Ureter (tissue), 1 donor: Measurements from ENCODE around the gene WDR7. TPM values are rescaled to one million over a fixed set of nuclear protein-coding genes. Genes with fewer than 3 reads are reported as not detected.

Experiments used
- DNase-seq: peaks from one replicate; pipeline ENCODE4 v3.0.0-alpha.2; 2020; ENCODE audit warnings: low spot score
- total RNA-seq: library from RNA; stranded (reverse); gene quantifications from one replicate; pipeline ENCODE4 v1.2.4, GENCODE V29; 2023
- donor health status: DM: yes; HTN: yes; CAD: no.

Gene WDR7
- total RNA-seq, 1 donor from 2014 or later = 49.2 TPM

DNA sequence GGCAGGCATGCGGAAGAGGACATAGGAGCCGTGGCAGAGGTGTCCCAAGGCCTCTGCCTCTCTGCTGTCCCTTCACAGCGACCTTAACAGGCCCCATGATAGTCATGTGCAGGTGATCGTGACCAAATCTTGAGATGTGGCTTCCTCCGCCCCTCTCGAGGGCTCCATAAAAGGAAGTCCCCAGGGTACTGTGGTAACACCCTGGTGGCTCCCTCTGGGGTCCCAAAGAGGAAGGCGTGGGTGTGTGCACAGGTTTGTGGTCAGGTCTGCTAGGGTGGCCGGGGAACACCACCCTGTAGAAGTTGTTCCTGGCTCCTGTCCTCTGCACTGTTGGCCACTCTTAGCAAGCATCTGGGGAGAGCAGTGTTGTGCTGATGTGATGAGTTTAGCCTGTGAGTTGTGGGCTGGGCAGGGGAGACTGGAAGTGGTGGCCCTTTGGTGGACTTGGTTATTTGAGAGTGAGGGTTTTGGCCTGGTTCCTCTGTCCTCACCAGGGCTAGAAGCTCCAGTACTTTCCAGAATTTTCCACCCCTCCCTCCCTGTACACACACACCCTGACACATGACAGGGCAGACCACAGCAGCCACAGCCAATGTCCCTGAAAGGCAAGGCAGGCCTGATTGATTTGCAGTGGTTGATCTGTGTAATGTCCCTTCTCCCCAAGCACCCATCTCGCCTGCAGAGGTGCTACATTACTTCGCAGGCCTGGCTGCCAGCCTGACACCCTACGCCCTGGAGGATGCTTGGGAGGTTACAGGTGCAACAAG lies 426.8 kb downstream of the WDR7 start:
- no peak for DNase-seq

DNA sequence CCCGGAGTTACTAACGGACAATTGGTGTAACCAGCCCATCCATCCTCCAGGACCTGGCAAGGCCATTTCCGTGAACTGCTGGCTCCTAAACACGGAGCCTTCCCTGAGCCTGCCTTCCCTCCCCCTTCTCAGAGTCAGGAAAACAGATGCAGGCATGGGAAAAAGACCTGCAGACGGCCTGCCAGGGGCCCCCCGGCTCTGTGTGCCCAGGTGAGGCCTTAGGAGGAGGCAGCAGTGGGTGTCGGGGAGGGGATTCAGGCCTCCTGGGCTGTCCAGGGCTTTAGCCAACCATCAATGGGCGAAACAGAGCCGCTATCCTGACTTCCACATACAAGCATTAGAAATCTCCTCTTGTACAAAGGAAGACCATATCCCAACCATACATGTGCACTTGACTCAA lies 427.5 kb downstream of the WDR7 start:
- no peak for DNase-seq

DNA sequence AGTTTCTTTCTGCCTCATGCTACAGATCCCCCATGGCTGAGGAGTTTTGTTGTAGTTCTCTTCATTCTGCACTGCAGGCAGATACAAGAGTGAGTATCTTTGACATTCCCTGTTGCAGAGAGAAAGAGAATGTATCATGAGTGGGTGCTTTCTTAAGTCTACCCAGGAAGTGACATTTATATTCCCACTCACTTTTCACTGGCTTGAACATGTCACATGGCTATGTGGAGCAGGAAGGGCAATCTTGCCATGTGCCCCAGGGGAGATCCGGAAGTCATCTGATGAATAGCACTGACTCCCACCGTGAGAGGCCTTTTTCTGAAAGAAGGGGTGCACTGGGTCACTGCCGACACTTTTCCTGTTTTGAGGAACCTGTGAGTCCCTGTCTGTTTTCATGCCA lies 429.3 kb downstream of the WDR7 start:
- no peak for DNase-seq

DNA sequence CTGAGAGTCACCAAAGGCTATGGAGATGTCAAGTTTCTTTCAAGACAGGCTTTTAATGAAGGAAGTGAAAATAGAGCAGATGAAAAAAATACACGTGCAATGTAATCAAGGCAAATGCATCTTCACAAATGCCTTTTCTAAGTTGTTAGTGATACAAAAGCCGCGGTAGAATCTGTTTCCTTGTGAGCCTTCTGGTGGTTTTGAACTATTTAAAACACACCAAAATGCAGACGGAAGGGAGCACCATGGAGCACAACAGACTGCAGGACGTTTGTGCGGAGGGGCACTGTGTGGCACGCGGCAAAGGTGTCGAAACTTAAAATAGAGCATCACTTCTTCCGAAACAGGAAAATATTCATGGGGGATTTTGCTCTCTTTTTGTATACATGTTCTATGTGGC lies 430.7 kb downstream of the WDR7 start:
- no peak for DNase-seq

DNA sequence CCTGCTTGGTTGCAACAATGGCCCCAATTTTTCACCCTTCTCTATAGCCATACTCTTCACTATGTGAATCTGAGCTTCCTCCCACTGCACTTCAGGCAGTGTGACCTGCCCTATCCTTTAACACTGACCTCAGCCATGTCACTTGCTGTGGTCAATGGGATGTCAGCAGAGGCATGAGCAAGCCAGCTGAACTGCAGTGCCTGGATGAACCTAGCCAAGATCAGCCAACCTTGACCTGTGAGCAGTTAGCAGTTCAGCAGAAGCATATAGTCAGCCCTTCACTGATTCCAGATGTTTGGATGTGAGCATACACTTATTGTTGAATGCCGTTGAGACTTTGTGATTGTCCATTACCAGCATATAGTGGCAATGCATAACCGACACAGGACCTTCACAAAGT lies 432.3 kb downstream of the WDR7 start:
- no peak for DNase-seq

DNA sequence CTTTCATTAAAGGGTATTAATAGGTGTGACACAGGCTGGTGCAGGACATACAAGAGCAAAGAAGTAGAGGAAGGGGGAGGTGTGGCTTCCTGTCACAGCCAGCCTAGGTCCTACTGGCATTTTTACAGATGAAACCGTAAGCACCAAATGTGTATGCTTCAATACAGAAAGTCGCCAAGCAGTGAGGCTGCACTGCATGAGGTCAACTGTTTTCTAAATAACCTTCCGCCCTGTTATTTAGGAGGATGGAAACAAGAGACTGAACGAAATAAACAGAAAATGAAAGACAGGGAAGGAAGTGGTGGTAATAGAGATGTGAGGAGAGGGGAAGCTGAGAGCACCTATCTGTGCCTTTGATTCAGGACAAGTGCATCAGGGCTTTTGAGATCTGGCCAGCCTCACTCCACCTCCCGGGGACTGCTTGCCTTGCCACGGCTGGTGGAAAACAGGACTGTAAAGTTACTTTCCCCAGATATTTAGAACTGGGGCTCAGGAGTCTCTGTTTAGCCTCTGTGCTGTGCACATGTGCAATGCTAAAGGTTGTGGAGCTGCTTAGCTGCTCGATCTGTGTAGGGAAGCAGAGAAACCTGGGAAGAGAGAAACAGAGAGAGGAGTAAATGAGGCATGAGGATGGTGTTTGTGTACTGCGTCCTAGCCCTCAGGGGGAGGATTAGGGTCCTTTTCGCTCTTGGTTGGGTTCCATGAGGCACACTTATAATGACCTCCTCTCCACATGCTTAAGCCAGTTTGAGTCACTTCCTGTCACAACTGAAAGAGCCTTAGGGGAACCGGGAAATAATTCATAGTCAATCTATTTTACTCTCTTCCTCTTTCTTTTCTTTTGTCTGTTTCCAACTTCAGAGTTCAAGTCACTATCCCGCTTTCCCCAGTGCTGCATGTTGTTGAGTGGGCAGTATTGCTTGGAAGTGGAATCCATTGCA lies 433.4 kb downstream of the WDR7 start:
- no peak for DNase-seq

DNA sequence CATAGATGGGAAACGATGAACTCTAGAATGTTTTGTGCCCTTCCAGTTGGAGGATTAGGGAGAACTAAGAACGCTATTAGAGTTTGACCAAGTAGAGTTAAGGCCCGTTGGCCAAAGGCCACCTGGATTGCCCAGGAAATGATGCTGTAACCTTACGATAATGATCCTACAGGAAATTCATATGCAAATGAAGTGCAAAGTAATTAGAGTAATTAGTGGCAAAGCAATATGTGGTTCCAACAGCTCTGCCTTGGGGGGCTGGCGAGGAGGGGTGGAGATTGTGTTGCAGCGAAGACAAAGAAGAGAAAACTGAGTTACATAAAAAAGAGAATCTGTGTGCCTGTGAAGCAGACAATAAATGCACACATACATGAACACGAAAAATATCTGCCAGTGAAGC lies 434.2 kb downstream of the WDR7 start:
- DNase-seq = no peak

DNA sequence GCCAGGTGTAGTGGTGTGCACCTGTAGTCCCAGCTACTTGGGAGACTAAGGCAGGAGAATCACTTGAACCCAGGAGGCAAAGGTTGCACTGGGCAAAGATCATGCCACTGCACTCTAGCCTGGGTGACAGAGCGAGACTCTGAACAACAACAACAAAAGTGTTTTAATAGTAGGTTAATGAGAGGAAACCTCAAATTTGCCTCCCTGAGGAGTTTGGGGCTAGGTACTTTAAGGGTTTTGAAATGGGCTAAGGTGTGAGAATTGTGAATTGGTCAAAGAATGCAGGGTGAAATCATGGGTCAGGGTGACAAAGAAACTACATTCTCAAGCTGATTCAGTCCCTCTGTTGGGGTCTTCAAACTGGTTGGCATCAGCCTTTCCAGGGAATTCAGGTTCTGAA lies 435.0 kb downstream of the WDR7 start:
- DNase-seq = no peak

Other genes with a start within 250 kb of the WDR7 start
- 66.1 TPM for gene TXNL1, start 12.8 kb upstream of the WDR7 start, total RNA-seq